ENCODE results near the gene RAG1. TPM values are rescaled to one million over a fixed set of nuclear protein-coding genes. Genes with fewer than 3 reads are reported as not detected.

The RAG1 gene
- total and polyA plus RNA-seq, 2 of the 13 experiments (the other 11 are each of a cell fraction or from before 2014, with no cell fraction given) = 0.11 to 0.15 TPM

- no TSS peak for BruUV-seq (replicated peaks)
- FAIRE-seq = no peak
- ChIA-PET POLR2A (no interaction called here), CTCF (ENCODE audit: low intra/inter-chr PET ratio, low total read pairs) (no interaction called here)
- no peak for DNase-seq (ENCODE audit: low spot score)
- H3K27me3 ChIP-seq (ENCODE audit: control insufficient read depth in 1 of 2, insufficient read depth in 2 of 2, low read length in 2 of 2) = no peaks in the 10 kb centered on the region
- no peak overlapping the region for H3K9ac ChIP-seq (ENCODE audit: insufficient read depth, low read depth, low read length)
- H3K79me2 ChIP-seq (ENCODE audit: insufficient read depth, low read length) = no peaks in the 10 kb centered on the region
- H3K36me3 ChIP-seq (replicated peaks in 1 of 2; ENCODE audit: control insufficient read depth in 1 of 2, insufficient read depth in 2 of 2, low read length in 2 of 2) = no peaks in the 10 kb centered on the region
- TF ChIP-seq ZNF513 (CRISPR knock-in tag; conservative IDR thresholded peaks at IDR 0.05) = no peak
- TF ChIP-seq GFI1 (CRISPR knock-in tag; IDR thresholded peaks at IDR 0.05; ENCODE audit: borderline replicate concordance) = no peak
- no peak for TF ChIP-seq STAT6 (CRISPR knock-in tag; IDR thresholded peaks at IDR 0.05; ENCODE audit: borderline replicate concordance)
- no peak for TF ChIP-seq FIP1L1 (IDR thresholded peaks at IDR 0.05; ENCODE audit: borderline replicate concordance, insufficient read depth, low read depth, low read length)
- TF ChIP-seq CBX2 (IDR thresholded peaks at IDR 0.05; ENCODE audit: low read depth, low read length) = no peak
- no peak for TF ChIP-seq CBX2 (CRISPR knock-in tag; IDR thresholded peaks at IDR 0.05; ENCODE audit: low read depth)
- TF ChIP-seq FOXK2 (IDR thresholded peaks at IDR 0.05) = no peak
- TF ChIP-seq KLF6 (CRISPR knock-in tag; IDR thresholded peaks at IDR 0.05) = no peak
- TF ChIP-seq THAP11 (CRISPR knock-in tag; IDR thresholded peaks at IDR 0.05) = peak; percentile 66; the same call in 1 of the 2 replicates
- no peak for TF ChIP-seq HOXA3 (CRISPR knock-in tag; IDR thresholded peaks at IDR 0.05)
- no peak for TF ChIP-seq GLMP (CRISPR knock-in tag; IDR thresholded peaks at IDR 0.05; ENCODE audit: borderline replicate concordance)
- no peak for TF ChIP-seq ZNF432 (CRISPR knock-in tag; IDR thresholded peaks at IDR 0.05; ENCODE audit: borderline replicate concordance)
- TF ChIP-seq SNAPC4 (CRISPR knock-in tag; IDR thresholded peaks at IDR 0.05) = no peak
- TF ChIP-seq ZNF143 (CRISPR knock-in tag; IDR thresholded peaks at IDR 0.05) = peak; percentile 32; the same call in 1 of the 2 replicates
- in situ Hi-C loops (cut with HindIII; ENCODE audit: extremely low pct_ligation_motif_present, low pct_unique_long_range_greater_than_20kb) = no loop called here
- no peaks in the 10 kb centered on the region for H3K4me1 ChIP-seq (ENCODE audit: insufficient read depth, low read length)
- H3K4me3 ChIP-seq (replicated peaks in 1 of 3; ENCODE audit: insufficient read depth in 1 of 3, low read depth in 2 of 3, low read length in 3 of 3) = no peak overlapping the region
- no peak overlapping the region for H2AFZ ChIP-seq (ENCODE audit: low read length)
- no peak for ATAC-seq
- intact Hi-C loops (cut with micrococcal nuclease; ENCODE audit: unreplicated experiment) = loop anchor here (10.0 kb wide), 1 partner anchor 72 kb away; the partner anchor contains the start of gene TRAF6
- H3K27ac ChIP-seq (ENCODE audit: extremely low read length, insufficient read depth, low read length) = no peak overlapping the region
- H3K4me2 ChIP-seq (ENCODE audit: low read depth, low read length) = no peak overlapping the region
- no peaks in the 10 kb centered on the region for H4K20me1 ChIP-seq (ENCODE audit: insufficient read depth, low read length)
- H3K9me3 ChIP-seq (ENCODE audit: low read length) = peaks cover 1% of the 10 kb centered on the region; the same call in 1 of the 2 replicates
Measured at GRCh38 chr11:36586543-36586942, 18.7 kb downstream of the RAG1 start.
